NK-92 treated with Interleukin-12 subunit alpha and Interleukin-12 subunit beta, amount 100 ng/mL, for 24 hours (cell line): ENCODE measurements around the gene PCSK5.
A peak's percentile ranks its signal among the peaks of the same experiment; 100 is the strongest.

Experiments used
- DNase-seq: peaks from one replicate; lab custom pipeline; 2025; lab: John Stamatoyannopoulos, UW

PCSK5 gene

GRCh38 chr9:76138360-76138759 lies 247.9 kb downstream of the PCSK5 start:
- no peak for DNase-seq

DNA sequence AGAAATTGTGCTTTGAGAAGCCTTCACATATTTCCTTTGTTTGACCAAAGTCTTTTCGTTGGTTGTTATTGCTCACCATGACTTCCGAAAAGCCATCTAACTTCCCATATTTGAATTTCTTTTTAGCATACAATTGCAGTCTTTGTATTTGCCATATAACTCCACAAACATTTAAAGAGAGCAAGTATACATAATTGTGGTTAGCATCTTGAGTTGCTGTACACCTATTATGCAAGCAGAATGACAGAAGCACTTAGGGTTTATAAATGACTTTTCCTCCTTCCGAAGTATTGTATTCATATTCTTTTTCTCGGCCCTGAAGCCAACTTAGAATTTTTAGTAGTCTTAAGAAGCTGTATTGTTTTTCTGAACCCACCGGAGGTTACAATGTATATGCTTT lies 253.4 kb downstream of the PCSK5 start:
- no peak for DNase-seq

- DNase-seq, result no peak
Measured at GRCh38 chr9:76150013-76150412, 259.5 kb downstream of the PCSK5 start.

DNA sequence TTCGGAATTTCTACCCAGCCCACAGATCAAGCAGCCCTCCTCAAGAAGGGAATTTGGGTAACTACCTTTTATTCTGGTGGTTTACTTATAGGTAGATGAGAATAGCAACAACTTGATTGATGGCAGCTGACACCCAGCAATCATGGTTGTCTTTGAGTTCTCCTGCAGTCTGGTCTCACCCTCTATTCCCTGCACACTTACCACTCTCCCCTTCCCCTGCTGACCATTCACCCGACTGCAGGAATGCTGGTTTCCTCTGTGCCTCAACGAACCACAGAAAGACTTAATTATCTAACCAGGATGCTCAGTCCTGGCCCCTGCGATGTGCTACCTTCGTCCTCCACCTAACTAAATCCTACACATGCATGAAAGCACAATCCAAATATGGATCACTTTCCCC lies 260.8 kb downstream of the PCSK5 start:
- no peak for DNase-seq

GRCh38 chr9:76153339-76153738 lies 262.9 kb downstream of the PCSK5 start:
- no peak for DNase-seq

DNA sequence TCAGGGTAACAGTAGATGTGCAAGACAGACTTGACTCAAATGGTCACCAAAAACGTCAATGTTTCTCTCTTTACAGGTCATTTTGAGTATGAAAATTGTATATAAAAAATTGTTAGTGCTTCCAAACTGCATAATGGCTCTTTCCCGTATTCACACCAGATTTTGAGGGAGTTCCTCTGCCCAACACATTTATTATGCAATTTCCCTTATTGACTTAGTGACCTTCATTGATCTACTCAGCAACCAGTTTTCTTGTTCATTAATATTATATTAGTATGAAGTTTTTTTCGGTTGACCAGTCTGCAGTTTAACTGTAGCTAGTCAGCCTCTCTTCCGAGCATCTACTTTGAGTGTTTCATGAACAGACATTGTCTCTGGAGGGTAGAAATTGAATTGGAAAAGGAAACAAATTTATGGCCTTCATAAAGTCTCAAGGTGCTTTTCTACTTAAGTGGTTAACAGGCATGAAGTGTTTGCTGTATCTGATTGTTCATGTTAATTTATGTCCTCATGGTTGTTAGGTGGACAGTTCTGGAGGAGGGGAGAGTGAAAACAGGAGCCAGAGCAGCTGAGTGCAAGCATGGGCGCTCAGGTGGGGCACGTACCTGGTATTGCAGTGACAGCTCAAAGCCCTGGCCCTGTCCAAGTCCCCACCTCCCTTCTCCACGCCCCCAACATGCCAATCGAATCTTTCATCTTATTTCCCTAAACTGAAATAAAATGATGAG lies 263.6 kb downstream of the PCSK5 start:
- no peak for DNase-seq

- DNase-seq, result no peak
Measured at GRCh38 chr9:76155361-76155760, 264.9 kb downstream of the PCSK5 start.

DNA sequence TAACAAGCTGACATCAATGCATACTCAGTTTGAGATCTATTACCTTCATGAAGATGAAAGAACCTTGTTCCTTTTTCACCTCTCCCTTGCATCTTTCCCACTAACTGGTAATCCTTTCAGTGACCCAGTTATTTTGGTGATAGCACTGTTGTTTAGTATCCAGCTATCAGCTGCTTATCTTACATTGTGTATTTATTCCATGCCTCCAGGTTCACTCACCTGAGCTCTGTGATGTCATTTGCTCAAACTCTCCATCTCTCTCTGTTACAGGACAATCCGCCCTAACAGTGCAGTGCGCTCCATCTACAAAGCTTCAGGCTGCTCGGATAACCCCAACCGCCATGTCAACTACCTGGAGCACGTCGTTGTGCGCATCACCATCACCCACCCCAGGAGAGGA lies 268.2 kb downstream of the PCSK5 start:
- no peak for DNase-seq

- DNase-seq, result no peak
Measured at GRCh38 chr9:76159293-76159926, 268.9 kb downstream of the PCSK5 start.

- no peak for DNase-seq
Measured at GRCh38 chr9:76161106-76161505, 270.6 kb downstream of the PCSK5 start.

DNA sequence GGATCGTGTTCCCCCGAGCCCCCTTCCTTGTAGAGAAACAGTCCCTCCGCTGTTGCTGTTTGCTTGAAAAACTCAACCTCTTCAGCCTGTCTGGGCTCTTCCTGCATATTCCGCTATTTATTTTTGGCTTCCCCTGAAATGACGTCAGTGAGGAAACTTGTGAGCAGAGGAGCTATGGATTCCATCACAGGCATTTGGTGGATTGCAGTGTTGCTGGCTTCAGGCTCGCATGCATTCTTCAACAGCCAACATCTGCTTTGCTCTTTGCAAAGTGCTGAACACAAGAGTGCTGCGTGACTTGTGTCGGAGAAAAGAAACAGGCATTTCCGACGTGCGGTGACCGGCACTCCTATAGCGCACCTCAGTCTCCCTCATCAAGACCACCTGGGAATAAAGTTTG lies 271.1 kb downstream of the PCSK5 start:
- DNase-seq, result no peak

- DNase-seq, result no peak
Measured at GRCh38 chr9:76162086-76162730, 271.7 kb downstream of the PCSK5 start.

GRCh38 chr9:76162751-76163500 lies 272.5 kb downstream of the PCSK5 start:
- DNase-seq, result no peak

GRCh38 chr9:76166526-76166925 lies 276.1 kb downstream of the PCSK5 start:
- DNase-seq, result no peak

DNA sequence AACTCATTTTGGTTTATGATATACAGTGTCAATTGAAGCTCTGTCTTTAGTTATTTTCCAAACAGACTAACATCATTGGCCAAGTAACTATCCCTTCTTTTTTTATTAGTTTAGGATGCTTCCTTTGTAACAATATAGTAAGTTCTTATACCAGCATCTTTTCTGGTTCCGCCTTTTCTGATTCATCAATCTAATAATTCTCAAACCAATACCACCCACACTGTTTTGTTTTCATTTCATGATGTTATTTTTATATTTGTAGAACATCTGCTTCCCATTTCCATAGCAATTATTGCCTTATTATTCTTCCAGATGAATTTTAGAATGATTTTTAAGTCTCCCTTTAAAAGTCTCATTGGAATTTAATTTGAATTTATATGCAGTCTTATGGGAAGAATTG lies 285.7 kb downstream of the PCSK5 start:
- no peak for DNase-seq

GRCh38 chr9:76177931-76178330 lies 287.5 kb downstream of the PCSK5 start:
- no peak for DNase-seq

DNA sequence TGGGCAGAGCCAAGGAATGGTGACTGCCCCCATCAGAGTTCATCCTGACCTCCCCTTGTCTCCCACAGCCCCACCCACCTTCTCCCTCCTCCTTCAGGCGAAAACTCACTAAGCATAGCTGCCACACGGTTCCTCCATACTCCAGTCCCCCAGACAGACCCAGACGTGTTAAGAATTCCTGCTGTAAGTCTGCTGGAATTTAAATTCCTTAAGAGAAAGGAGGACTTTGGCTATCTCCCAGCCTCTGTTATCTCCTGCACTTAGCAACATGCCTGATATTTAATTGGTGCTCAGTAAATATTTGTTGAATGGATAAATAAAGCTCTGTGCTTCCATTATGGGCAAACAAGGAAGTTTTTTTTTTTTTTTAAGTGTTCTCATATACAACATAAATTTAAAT lies 290.1 kb downstream of the PCSK5 start:
- DNase-seq, result peak; percentile 1

DNA sequence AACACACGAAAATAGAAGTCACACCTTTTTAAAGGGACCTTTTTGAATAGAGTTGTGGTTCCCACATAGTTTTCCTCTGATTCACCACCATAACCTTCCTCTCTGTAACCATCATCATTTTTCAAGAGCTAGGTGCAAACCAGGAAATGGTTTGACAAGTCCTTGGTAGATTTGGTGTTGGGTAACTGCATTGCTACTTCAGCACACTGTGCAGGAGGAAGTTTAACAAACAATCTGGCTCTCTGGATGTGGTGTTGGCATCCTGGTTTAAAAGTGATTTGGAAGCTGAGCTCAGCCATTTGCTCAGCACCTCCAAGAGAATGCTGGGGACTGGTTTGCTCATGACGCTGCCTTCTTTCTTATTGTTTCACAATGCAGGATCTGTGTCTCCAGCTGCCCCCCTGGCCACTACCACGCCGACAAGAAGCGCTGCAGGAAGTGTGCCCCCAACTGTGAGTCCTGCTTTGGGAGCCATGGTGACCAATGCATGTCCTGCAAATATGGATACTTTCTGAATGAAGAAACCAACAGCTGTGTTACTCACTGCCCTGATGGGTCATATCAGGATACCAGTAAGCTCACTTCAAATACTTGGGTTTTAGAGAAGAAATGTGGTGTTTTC lies 290.7 kb downstream of the PCSK5 start:
- DNase-seq, result peak; percentile 33

DNA sequence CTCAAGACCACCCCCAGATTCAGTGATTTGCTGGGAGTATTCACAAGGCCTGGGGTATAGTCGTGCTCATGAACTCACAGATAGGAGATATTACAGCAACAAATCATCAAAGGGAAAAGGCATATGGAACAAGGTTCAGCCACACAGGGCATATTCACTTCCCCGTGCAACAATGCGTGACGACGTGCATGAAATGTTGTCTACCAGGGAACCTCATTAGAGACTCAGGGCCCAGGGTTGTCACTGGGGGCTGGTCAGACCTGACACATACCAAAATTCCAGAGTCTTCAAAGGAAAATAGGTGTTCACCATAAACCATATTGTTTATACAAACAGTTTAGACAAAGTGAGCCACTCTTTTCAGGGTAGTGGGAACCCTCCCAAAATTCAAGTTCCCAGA lies 291.3 kb downstream of the PCSK5 start:
- no peak for DNase-seq

GRCh38 chr9:76185432-76185831 lies 295.0 kb downstream of the PCSK5 start:
- DNase-seq, result no peak

GRCh38 chr9:76188286-76188685 lies 297.8 kb downstream of the PCSK5 start:
- DNase-seq, result no peak

- DNase-seq, result no peak
Measured at GRCh38 chr9:76188905-76189304, 298.4 kb downstream of the PCSK5 start.
